ENCODE results near the gene FST. TPM values are rescaled to one million over a fixed set of nuclear protein-coding genes. Genes with fewer than 3 reads are reported as not detected.

Gene FST
- total and polyA plus RNA-seq, 4 donors = 2.7 to 4.5 (median 3.5) TPM

- no peak overlapping the region for H3K4me3 ChIP-seq (ENCODE audit: low read depth, low read length)
- DNase-seq (ENCODE audit: low read depth in 4 of 6, low spot score in 6 of 6) = no peak
- H3K27me3 ChIP-seq (ENCODE audit: control insufficient read depth, insufficient read depth, low read length) = no peaks in the 10 kb centered on the region
- no peaks in the 10 kb centered on the region for H3K4me1 ChIP-seq (ENCODE audit: control insufficient read depth, insufficient read depth, low read length)
- no peaks in the 10 kb centered on the region for H3K9me3 ChIP-seq (ENCODE audit: control insufficient read depth, insufficient read depth, low read length)
- no peak overlapping the region for H3K27ac ChIP-seq (ENCODE audit: low read depth, low read length)
- WGBS (ENCODE audit: insufficient coverage) = no CpG with 5 or more reads among the region's 1 CpG
- no peaks in the 10 kb centered on the region for H3K36me3 ChIP-seq (ENCODE audit: control insufficient read depth, insufficient read depth, low read length)
Observed at GRCh38 chr5:53445569-53445968, 34.9 kb upstream of the FST start.

- no peaks in the 10 kb centered on the region for H3K4me1 ChIP-seq (ENCODE audit: control insufficient read depth, insufficient read depth, low read length)
- H3K27me3 ChIP-seq (ENCODE audit: control insufficient read depth, insufficient read depth, low read length) = no peaks in the 10 kb centered on the region
- H3K36me3 ChIP-seq (ENCODE audit: control insufficient read depth, insufficient read depth, low read length) = no peaks in the 10 kb centered on the region
- no peaks in the 10 kb centered on the region for H3K9me3 ChIP-seq (ENCODE audit: control insufficient read depth, insufficient read depth, low read length)
- DNase-seq (ENCODE audit: low read depth in 4 of 6, low spot score in 6 of 6) = no peak
- H3K27ac ChIP-seq (ENCODE audit: low read depth, low read length) = no peak overlapping the region
- no peak overlapping the region for H3K4me3 ChIP-seq (ENCODE audit: low read depth, low read length)
- WGBS (ENCODE audit: insufficient coverage) = no CpG with 5 or more reads among the region's 2 CpGs
Observed at GRCh38 chr5:53446908-53447307, 33.5 kb upstream of the FST start.

GRCh38 chr5:53448851-53449250 is 31.6 kb upstream of the FST start:
- no peaks in the 10 kb centered on the region for H3K27me3 ChIP-seq (ENCODE audit: control insufficient read depth, insufficient read depth, low read length)
- no peaks in the 10 kb centered on the region for H3K9me3 ChIP-seq (ENCODE audit: control insufficient read depth, insufficient read depth, low read length)
- H3K4me3 ChIP-seq (ENCODE audit: low read depth, low read length) = no peak overlapping the region
- H3K36me3 ChIP-seq (ENCODE audit: control insufficient read depth, insufficient read depth, low read length) = no peaks in the 10 kb centered on the region
- no peak overlapping the region for H3K27ac ChIP-seq (ENCODE audit: low read depth, low read length)
- WGBS (ENCODE audit: insufficient coverage) = no CpG with 5 or more reads among the region's 1 CpG
- DNase-seq (ENCODE audit: low read depth in 4 of 6, low spot score in 6 of 6) = no peak
- H3K4me1 ChIP-seq (ENCODE audit: control insufficient read depth, insufficient read depth, low read length) = no peaks in the 10 kb centered on the region

- no peaks in the 10 kb centered on the region for H3K9me3 ChIP-seq (ENCODE audit: control insufficient read depth, insufficient read depth, low read length)
- no peaks in the 10 kb centered on the region for H3K4me1 ChIP-seq (ENCODE audit: control insufficient read depth, insufficient read depth, low read length)
- no peaks in the 10 kb centered on the region for H3K27me3 ChIP-seq (ENCODE audit: control insufficient read depth, insufficient read depth, low read length)
- H3K36me3 ChIP-seq (ENCODE audit: control insufficient read depth, insufficient read depth, low read length) = no peaks in the 10 kb centered on the region
- DNase-seq (ENCODE audit: low read depth in 4 of 6, low spot score in 6 of 6) = peak in 1 of 6 donors; percentile 24
- no peak overlapping the region for H3K27ac ChIP-seq (ENCODE audit: low read depth, low read length)
- WGBS (ENCODE audit: insufficient coverage) = 50% methylated on average over 1 of the region's 1 CpG
- H3K4me3 ChIP-seq (ENCODE audit: low read depth, low read length) = no peak overlapping the region
Observed at GRCh38 chr5:53453898-53454718, 26.3 kb upstream of the FST start.

GRCh38 chr5:53454719-53455000 is 25.8 kb upstream of the FST start:
- H3K9me3 ChIP-seq (ENCODE audit: control insufficient read depth, insufficient read depth, low read length) = no peaks in the 10 kb centered on the region
- H3K36me3 ChIP-seq (ENCODE audit: control insufficient read depth, insufficient read depth, low read length) = no peaks in the 10 kb centered on the region
- no CpG with 5 or more reads among the region's 1 CpG for WGBS (ENCODE audit: insufficient coverage)
- no peak for DNase-seq (ENCODE audit: low read depth in 4 of 6, low spot score in 6 of 6)
- no peaks in the 10 kb centered on the region for H3K4me1 ChIP-seq (ENCODE audit: control insufficient read depth, insufficient read depth, low read length)
- no peak overlapping the region for H3K4me3 ChIP-seq (ENCODE audit: low read depth, low read length)
- no peak overlapping the region for H3K27ac ChIP-seq (ENCODE audit: low read depth, low read length)
- H3K27me3 ChIP-seq (ENCODE audit: control insufficient read depth, insufficient read depth, low read length) = no peaks in the 10 kb centered on the region

GRCh38 chr5:53456366-53456765 is 24.1 kb upstream of the FST start:
- no peaks in the 10 kb centered on the region for H3K9me3 ChIP-seq (ENCODE audit: control insufficient read depth, insufficient read depth, low read length)
- 94% methylated on average over 2 of the region's 2 CpGs for WGBS (ENCODE audit: insufficient coverage)
- H3K36me3 ChIP-seq (ENCODE audit: control insufficient read depth, insufficient read depth, low read length) = no peaks in the 10 kb centered on the region
- no peak for DNase-seq (ENCODE audit: low read depth in 4 of 6, low spot score in 6 of 6)
- H3K27me3 ChIP-seq (ENCODE audit: control insufficient read depth, insufficient read depth, low read length) = no peaks in the 10 kb centered on the region
- no peak overlapping the region for H3K4me3 ChIP-seq (ENCODE audit: low read depth, low read length)
- no peaks in the 10 kb centered on the region for H3K4me1 ChIP-seq (ENCODE audit: control insufficient read depth, insufficient read depth, low read length)
- no peak overlapping the region for H3K27ac ChIP-seq (ENCODE audit: low read depth, low read length)

- H3K9me3 ChIP-seq (ENCODE audit: control insufficient read depth, insufficient read depth, low read length) = no peaks in the 10 kb centered on the region
- no peak overlapping the region for H3K27ac ChIP-seq (ENCODE audit: low read depth, low read length)
- no peak overlapping the region for H3K4me3 ChIP-seq (ENCODE audit: low read depth, low read length)
- no peaks in the 10 kb centered on the region for H3K36me3 ChIP-seq (ENCODE audit: control insufficient read depth, insufficient read depth, low read length)
- no peak for DNase-seq (ENCODE audit: low read depth in 4 of 6, low spot score in 6 of 6)
- no peaks in the 10 kb centered on the region for H3K27me3 ChIP-seq (ENCODE audit: control insufficient read depth, insufficient read depth, low read length)
- no peaks in the 10 kb centered on the region for H3K4me1 ChIP-seq (ENCODE audit: control insufficient read depth, insufficient read depth, low read length)
- WGBS (ENCODE audit: insufficient coverage) = 80% methylated on average over 1 of the region's 2 CpGs
Observed at GRCh38 chr5:53463909-53464621, 16.4 kb upstream of the FST start.

- Histone ChIP-seq H3K9me3 (ENCODE audit: control insufficient read depth, insufficient read depth, low read length) (no peaks in the 10 kb centered on the region), H3K27ac (ENCODE audit: low read depth, low read length) (no peak overlapping the region), H3K27me3 (ENCODE audit: control insufficient read depth, insufficient read depth, low read length) (no peaks in the 10 kb centered on the region), H3K4me1 (ENCODE audit: control insufficient read depth, insufficient read depth, low read length) (no peaks in the 10 kb centered on the region), H3K4me3 (ENCODE audit: low read depth, low read length) (no peak overlapping the region), H3K36me3 (ENCODE audit: control insufficient read depth, insufficient read depth, low read length) (no peaks in the 10 kb centered on the region)
- DNase-seq (ENCODE audit: low read depth in 4 of 6, low spot score in 6 of 6) = peak in 2 of 6 donors; percentile 12 to 25
- WGBS (ENCODE audit: insufficient coverage) = 33% methylated on average over 2 of the region's 3 CpGs
Observed at GRCh38 chr5:53464722-53465121, 15.7 kb upstream of the FST start.

GRCh38 chr5:53469946-53470687 is 10.3 kb upstream of the FST start:
- 100% methylated on average over 2 of the region's 2 CpGs for WGBS (ENCODE audit: insufficient coverage)
- Histone ChIP-seq H3K36me3 (ENCODE audit: control insufficient read depth, insufficient read depth, low read length) (no peaks in the 10 kb centered on the region), H3K4me1 (ENCODE audit: control insufficient read depth, insufficient read depth, low read length) (no peaks in the 10 kb centered on the region), H3K4me3 (ENCODE audit: low read depth, low read length) (no peak overlapping the region), H3K27ac (ENCODE audit: low read depth, low read length) (no peak overlapping the region), H3K27me3 (ENCODE audit: control insufficient read depth, insufficient read depth, low read length) (no peaks in the 10 kb centered on the region), H3K9me3 (ENCODE audit: control insufficient read depth, insufficient read depth, low read length) (no peaks in the 10 kb centered on the region)
- no peak for DNase-seq (ENCODE audit: low read depth in 4 of 6, low spot score in 6 of 6)
